Fibroblast of lung (primary cell): ENCODE measurements around the gene XAB2.

Experiments
- CTCF ChIP-seq, 2 donors: IDR thresholded peaks in 1 of 2; conservative IDR thresholded peaks in 1 of 2; 1 replicate in 1 of 2; 2 replicates in 1 of 2; pipeline ENCODE4 v1.5.1; 2011 to 2012; ENCODE audit warnings: low read length in 2 of 2, control low read depth in 1 of 2, inconsistent platforms in 1 of 2, low read depth in 1 of 2, mild to moderate bottlenecking in 1 of 2
- EZH2 ChIP-seq: IDR thresholded peaks from 2 replicates; pipeline ENCODE4 v1.5.1; 2012; ENCODE audit warnings: low read length, control low read depth, mild to moderate bottlenecking; ENCODE audit errors: missing control alignments

- TF ChIP-seq CTCF (conservative IDR thresholded peaks at IDR 0.05 in 1 of 2, IDR thresholded peaks at IDR 0.05 in 1 of 2; ENCODE audit: low read depth in 1 of 2, low read length in 2 of 2) (no peak), EZH2 (no peak)
These were observed 45.0 kb upstream of the XAB2 start for GRCh38 chr19:7674010-7675005.
